ENCODE results near the gene PRMT6. TPM values are rescaled to one million over a fixed set of nuclear protein-coding genes. Genes with fewer than 3 reads are reported as not detected.
"Not testable (repeated sequence)": the region's sequence is repeated elsewhere in the genome, so short reads cannot be mapped to it uniquely, and the experiment has no call there.

PRMT6 gene
- total and polyA plus RNA-seq, 5 experiments from 2014 or later, result 14.4 to 23.5 (median 17.5) TPM

DNA sequence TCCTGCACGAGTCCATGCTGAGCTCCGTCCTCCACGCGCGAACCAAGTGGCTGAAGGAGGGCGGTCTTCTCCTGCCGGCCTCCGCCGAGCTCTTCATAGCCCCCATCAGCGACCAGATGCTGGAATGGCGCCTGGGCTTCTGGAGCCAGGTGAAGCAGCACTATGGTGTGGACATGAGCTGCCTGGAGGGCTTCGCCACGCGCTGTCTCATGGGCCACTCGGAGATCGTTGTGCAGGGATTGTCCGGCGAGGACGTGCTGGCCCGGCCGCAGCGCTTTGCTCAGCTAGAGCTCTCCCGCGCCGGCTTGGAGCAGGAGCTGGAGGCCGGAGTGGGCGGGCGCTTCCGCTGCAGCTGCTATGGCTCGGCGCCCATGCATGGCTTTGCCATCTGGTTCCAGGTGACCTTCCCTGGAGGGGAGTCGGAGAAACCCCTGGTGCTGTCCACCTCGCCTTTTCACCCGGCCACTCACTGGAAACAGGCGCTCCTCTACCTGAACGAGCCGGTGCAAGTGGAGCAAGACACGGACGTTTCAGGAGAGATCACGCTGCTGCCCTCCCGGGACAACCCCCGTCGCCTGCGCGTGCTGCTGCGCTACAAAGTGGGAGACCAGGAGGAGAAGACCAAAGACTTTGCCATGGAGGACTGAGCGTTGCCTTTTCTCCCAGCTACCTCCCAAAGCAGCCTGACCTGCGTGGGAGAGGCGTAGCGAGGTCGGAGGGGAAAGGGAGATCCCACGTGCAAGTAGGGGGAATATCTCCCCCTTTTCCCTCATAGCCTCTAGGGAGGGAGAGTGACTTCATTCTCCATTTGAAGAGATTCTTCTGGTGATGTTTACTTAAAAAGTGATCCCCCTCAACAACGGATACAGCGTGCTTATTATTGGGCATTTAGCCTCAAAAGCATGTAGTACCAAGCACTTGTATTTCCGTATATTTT lies 991 bp downstream of the PRMT6 start:
- Mint-ChIP-seq H3K27me3 (no peaks in the 10 kb centered on the region), H3K4me3 (peak overlapping the region; percentile 95 to 100 (median 98)), H3K36me3 (peaks cover 6 to 28% (median 8%) of the 10 kb centered on the region in 3 donors), H3K27ac (peak overlapping the region; percentile 94 to 100 (median 98)), H3K9me3 (peaks cover 0 to 4% (median 0%) of the 10 kb centered on the region in 9 donors), H3K4me1 (peaks cover 12 to 32% (median 30%) of the 10 kb centered on the region in 4 donors)
- POLR2A ChIA-PET, result interaction anchor here (0.6 kb wide), 1 partner anchor 83 kb away, joined by 7 read pairs; no protein-coding TSS in a partner anchor
- DNase-seq, result peak in 7 of 10 donors; percentile 11 to 60 (median 29)
- peak; percentile 27 to 28 for ATAC-seq

DNA sequence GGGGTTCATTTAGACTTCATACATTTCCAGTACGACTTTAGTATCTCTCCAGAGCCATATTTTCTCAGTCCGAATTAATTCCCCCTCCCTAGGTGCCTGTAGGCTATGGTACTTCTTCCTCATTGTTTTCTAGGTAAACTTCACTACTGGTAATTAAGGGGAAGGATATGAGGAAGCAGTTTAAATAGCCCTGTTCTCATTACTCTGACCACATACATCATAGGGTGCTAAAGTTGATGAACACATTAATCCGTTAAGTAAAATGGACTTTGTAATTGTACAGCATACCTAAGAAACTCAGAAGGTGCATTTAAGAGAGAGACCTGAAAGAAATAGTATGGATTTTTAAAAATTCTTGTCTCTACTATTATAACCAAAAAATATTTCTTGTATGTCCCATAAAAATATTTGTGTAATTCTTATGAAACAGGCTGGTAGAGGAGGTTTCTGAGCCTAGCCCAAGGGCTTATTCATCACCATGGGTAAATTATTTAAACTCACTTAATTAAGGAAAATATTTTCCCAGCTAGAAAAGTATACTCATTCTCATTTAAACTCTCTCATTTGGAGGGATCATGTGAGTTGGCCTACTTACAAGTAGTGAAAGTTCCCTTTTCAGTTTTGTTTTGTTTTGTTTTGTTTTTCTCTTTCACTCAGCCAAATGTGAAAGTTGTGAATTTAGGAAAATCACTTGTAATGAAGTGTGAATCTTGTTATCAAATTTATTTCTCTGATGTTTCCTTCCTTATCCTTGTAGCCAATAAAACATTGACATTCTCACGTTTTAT lies 2.0 kb downstream of the PRMT6 start:
- POLR2A ChIA-PET, result no interaction called here
- H3K4me3 Mint-ChIP-seq, result peak overlapping the region; percentile 95 to 100 (median 98)

DNA sequence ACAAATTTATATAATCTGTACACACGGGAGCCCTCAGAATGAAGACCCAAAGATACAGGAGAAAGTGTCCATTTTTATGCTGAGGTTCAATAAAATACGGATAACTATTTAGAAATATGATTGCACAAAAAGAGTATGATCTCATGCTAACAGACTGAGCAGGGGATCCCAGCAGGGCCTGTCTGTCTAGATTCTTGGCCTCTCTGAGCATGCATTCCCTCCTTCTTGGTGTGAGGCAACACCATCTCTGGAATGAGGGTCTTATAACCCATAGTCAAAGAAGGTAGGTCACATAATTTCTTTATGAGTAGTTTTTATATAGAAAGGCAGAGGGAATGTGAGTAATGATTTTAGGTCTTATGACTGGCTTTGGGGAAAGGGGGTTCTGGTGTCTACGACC lies 5.4 kb downstream of the PRMT6 start:
- no peak overlapping the region for H3K4me3 Mint-ChIP-seq
- H3K36me3 Mint-ChIP-seq, result peaks cover 0 to 32% (median 6%) of the 10 kb centered on the region in 3 donors
- no peak for ATAC-seq
- no peaks in the 10 kb centered on the region for H3K27me3 Mint-ChIP-seq
- POLR2A ChIA-PET, result no interaction called here
- H3K27ac Mint-ChIP-seq, result peak overlapping the region in 5 of 10 donors; percentile 8 to 52 (median 44)
- DNase-seq, result no peak
- peaks cover 9 to 26% (median 23%) of the 10 kb centered on the region in 4 donors for H3K4me1 Mint-ChIP-seq
- H3K9me3 Mint-ChIP-seq, result peaks cover 0 to 2% (median 0%) of the 10 kb centered on the region in 9 donors

More for the DNA sequence above, 2.0 kb downstream of the PRMT6 start:
- peaks cover 0 to 4% (median 0%) of the 10 kb centered on the region in 9 donors for H3K9me3 Mint-ChIP-seq
- DNase-seq (no peak), ATAC-seq (no peak)
- H3K36me3 Mint-ChIP-seq, result peaks cover 6 to 34% (median 8%) of the 10 kb centered on the region in 3 donors
- no peaks in the 10 kb centered on the region for H3K27me3 Mint-ChIP-seq
- H3K4me1 Mint-ChIP-seq, result peaks cover 12 to 32% (median 30%) of the 10 kb centered on the region in 4 donors
- H3K27ac Mint-ChIP-seq, result peak overlapping the region in 8 of 10 donors; percentile 29 to 100 (median 77)

- H3K4me3 Mint-ChIP-seq, result no peak overlapping the region
- no peak overlapping the region for H3K27ac Mint-ChIP-seq
- no peaks in the 10 kb centered on the region for H3K36me3 Mint-ChIP-seq
- POLR2A ChIA-PET, result no interaction called here
- DNase-seq (no peak), ATAC-seq (no peak)
- H3K4me1 Mint-ChIP-seq, result no peaks in the 10 kb centered on the region
- H3K9me3 Mint-ChIP-seq, result peaks cover 0 to 7% (median 0%) of the 10 kb centered on the region in 9 donors
- peaks cover 3 to 26% (median 11%) of the 10 kb centered on the region in 5 donors for H3K27me3 Mint-ChIP-seq
These were observed 17.0 kb downstream of the PRMT6 start for GRCh38 chr1:107073493-107073892.

DNA sequence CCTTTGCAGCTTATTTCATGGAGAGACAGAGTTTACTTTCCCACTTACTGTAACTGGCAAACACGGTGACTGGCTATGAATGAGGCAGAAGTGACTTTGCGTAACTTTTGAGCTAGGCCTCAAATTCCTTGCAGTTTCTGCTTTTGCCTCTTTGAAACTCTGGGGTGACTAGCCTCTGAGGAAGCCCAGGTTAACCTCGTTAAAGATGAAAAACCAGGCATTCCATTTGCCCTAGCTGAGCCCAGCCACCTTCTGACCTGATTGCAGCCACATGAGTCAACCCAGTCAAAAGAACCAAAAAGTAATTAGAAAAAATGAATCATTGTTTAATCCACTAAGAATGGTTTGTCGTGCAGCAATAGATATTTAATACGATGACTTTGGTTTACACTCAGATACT lies 20.4 kb downstream of the PRMT6 start:
- DNase-seq (no peak), ATAC-seq (no peak)
- peaks cover 10 to 35% (median 14%) of the 10 kb centered on the region in 5 donors for H3K27me3 Mint-ChIP-seq
- H3K9me3 Mint-ChIP-seq, result peaks cover 0 to 7% (median 0%) of the 10 kb centered on the region in 9 donors
- H3K4me3 Mint-ChIP-seq, result no peak overlapping the region
- H3K27ac Mint-ChIP-seq, result no peak overlapping the region
- no peaks in the 10 kb centered on the region for H3K36me3 Mint-ChIP-seq
- no peaks in the 10 kb centered on the region for H3K4me1 Mint-ChIP-seq
- POLR2A ChIA-PET, result no interaction called here

DNA sequence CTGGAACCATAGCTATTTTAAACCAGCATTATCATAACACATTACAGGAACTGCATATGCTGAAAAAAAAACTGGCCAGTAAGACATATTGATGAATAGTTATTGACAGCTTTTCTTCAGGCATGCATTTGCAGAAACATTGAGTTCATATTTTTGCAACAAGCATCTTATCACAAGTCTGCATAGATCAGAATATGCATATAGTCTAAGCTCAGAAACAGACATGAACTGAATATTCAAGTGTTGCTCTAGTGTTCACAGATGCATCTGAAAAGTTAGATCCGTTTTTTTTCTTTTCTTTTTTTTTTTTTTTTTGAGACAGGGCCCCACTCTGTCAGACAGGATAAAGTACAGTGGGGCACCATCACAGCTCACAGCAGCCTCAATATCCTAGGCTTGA lies 22.8 kb downstream of the PRMT6 start:
- H3K4me1 Mint-ChIP-seq, result no peaks in the 10 kb centered on the region

GRCh38 chr1:107081102-107081501 lies 24.6 kb downstream of the PRMT6 start:
- POLR2A ChIA-PET, result no interaction called here
- no peak overlapping the region for H3K4me3 Mint-ChIP-seq
- DNase-seq, result no peak
- peaks cover 0 to 21% (median 2%) of the 10 kb centered on the region in 3 donors for H3K36me3 Mint-ChIP-seq
- peaks cover 8 to 27% (median 18%) of the 10 kb centered on the region in 5 donors for H3K27me3 Mint-ChIP-seq
- ATAC-seq, result no peak
- H3K9me3 Mint-ChIP-seq, result peaks cover 7 to 34% (median 18%) of the 10 kb centered on the region in 9 donors
- H3K4me1 Mint-ChIP-seq, result no peaks in the 10 kb centered on the region
- H3K27ac Mint-ChIP-seq, result no peak overlapping the region

More for the DNA sequence above, 22.8 kb downstream of the PRMT6 start:
- H3K36me3 Mint-ChIP-seq, result peaks cover 0 to 5% (median 0%) of the 10 kb centered on the region in 3 donors
- H3K9me3 Mint-ChIP-seq, result peaks cover 0 to 18% (median 6%) of the 10 kb centered on the region in 9 donors
- H3K4me3 Mint-ChIP-seq, result no peak overlapping the region
- H3K27me3 Mint-ChIP-seq, result peaks cover 10 to 34% (median 16%) of the 10 kb centered on the region in 5 donors
- ATAC-seq (no peak), DNase-seq (no peak)
- POLR2A ChIA-PET, result no interaction called here
- H3K27ac Mint-ChIP-seq, result no peak overlapping the region

DNA sequence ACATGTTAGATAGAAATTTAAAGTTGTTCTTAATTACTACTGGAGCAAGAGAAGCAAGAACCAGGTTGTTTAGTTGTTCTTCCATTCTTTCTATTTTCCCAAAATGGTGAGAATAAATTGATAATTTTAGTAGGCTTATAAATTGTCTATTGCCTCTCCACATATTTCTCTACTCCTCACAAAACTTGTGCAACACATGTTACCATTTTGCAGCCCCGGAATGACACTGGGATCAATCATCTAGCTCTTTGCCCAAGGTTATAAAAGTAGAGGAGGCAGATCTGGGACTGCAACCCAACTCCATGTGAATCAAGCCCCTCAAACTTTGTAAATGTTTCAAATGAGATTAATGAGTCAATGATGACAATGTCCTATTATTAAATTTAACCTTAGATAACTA lies 34.9 kb downstream of the PRMT6 start:
- Mint-ChIP-seq H3K36me3 (peaks cover 0 to 4% (median 0%) of the 10 kb centered on the region in 3 donors), H3K4me3 (no peak overlapping the region), H3K27me3 (peaks cover 6 to 15% (median 10%) of the 10 kb centered on the region in 5 donors), H3K9me3 (peaks cover 0 to 10% (median 6%) of the 10 kb centered on the region in 9 donors), H3K27ac (no peak overlapping the region), H3K4me1 (no peaks in the 10 kb centered on the region)
- POLR2A ChIA-PET, result no interaction called here
- no peak for ATAC-seq
- DNase-seq, result no peak

DNA sequence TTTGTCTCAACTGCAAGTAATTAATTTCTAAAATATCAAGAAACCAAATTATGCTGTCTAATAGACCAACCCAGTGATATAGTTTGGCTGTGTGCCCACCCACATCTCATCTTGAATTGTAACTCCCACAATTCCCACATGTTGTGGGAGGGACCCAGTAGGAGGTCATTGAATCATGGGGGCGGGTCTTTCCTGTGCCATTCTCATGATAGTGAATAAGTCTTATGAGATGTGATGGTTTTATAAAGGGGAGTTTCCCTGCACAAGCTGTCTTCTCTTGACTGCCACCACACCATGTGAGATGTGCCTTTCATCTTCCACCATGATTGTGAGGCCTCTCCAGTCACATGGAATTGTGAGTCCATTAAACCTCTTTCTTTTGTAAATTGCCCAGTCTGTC lies 36.9 kb downstream of the PRMT6 start:
- Mint-ChIP-seq H3K27me3 (peaks cover 4 to 16% (median 7%) of the 10 kb centered on the region in 5 donors), H3K36me3 (peaks cover 0 to 11% (median 8%) of the 10 kb centered on the region in 3 donors), H3K9me3 (peaks cover 0 to 11% (median 0%) of the 10 kb centered on the region in 9 donors)
- POLR2A ChIA-PET, ATAC-seq, H3K4me3 Mint-ChIP-seq, H3K4me1 Mint-ChIP-seq, H3K27ac Mint-ChIP-seq, DNase-seq: not testable (repeated sequence)

- H3K4me1 Mint-ChIP-seq, result no peaks in the 10 kb centered on the region
- no peak overlapping the region for H3K27ac Mint-ChIP-seq
- DNase-seq (no peak), ATAC-seq (no peak)
- peaks cover 5 to 13% (median 9%) of the 10 kb centered on the region in 5 donors for H3K27me3 Mint-ChIP-seq
- H3K4me3 Mint-ChIP-seq, result no peak overlapping the region
- H3K9me3 Mint-ChIP-seq, result peaks cover 0 to 11% (median 0%) of the 10 kb centered on the region in 9 donors
- peaks cover 0 to 11% (median 8%) of the 10 kb centered on the region in 3 donors for H3K36me3 Mint-ChIP-seq
- POLR2A ChIA-PET, result no interaction called here
These were observed 39.2 kb downstream of the PRMT6 start for GRCh38 chr1:107095647-107096046.

GRCh38 chr1:107096690-107097089 lies 40.2 kb downstream of the PRMT6 start:
- H3K36me3 Mint-ChIP-seq, result peaks cover 0 to 11% (median 8%) of the 10 kb centered on the region in 3 donors
- H3K9me3 Mint-ChIP-seq, result peaks cover 0 to 8% (median 0%) of the 10 kb centered on the region in 9 donors
- DNase-seq (no peak), ATAC-seq (no peak)
- POLR2A ChIA-PET, result no interaction called here
- H3K27me3 Mint-ChIP-seq, result peaks cover 2 to 14% (median 8%) of the 10 kb centered on the region in 5 donors
- H3K27ac Mint-ChIP-seq, result no peak overlapping the region
- H3K4me1 Mint-ChIP-seq, result peaks cover 0 to 6% (median 0%) of the 10 kb centered on the region in 4 donors
- no peak overlapping the region for H3K4me3 Mint-ChIP-seq

GRCh38 chr1:107098961-107099360 lies 42.5 kb downstream of the PRMT6 start:
- DNase-seq, result no peak
- Mint-ChIP-seq H3K4me1 (peaks cover 0 to 6% (median 0%) of the 10 kb centered on the region in 4 donors), H3K27me3 (peaks cover 0 to 14% (median 8%) of the 10 kb centered on the region in 5 donors), H3K36me3 (peaks cover 0 to 11% (median 8%) of the 10 kb centered on the region in 3 donors), H3K9me3 (peaks cover 0 to 5% (median 0%) of the 10 kb centered on the region in 9 donors), H3K27ac (no peak overlapping the region), H3K4me3 (no peak overlapping the region)
- no peak for ATAC-seq
- POLR2A ChIA-PET, result no interaction called here
